ENCODE results near the gene GPI. TPM values are rescaled to one million over a fixed set of nuclear protein-coding genes. Genes with fewer than 3 reads are reported as not detected.

GPI gene
- polyA plus RNA-seq, 10 donors: 133 to 172 (median 153) TPM

DNA sequence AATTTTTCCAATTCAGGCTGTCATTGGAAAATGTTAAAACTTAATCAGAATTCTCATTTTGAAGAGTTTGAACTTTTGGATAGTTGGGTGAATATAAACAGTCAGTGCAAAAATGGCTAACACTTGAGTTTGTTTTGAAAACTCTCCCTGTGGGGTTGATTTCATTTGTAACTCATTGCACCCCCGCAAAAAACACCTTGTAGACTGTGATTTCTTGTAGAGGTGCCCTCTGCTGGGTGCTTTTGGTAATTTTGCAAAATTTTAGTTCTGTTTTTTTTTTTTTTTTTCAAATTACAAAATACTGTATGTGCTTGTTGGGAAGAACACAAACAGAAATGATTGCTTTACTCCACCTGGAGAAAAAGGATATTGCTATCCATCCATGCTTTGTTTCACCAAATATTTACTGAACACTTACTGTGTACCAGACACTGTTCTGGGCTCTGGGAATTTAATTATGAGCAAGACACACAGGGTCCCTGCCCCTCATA, 28.2 kb upstream of the GPI start:
- DNase-seq: peak; percentile 24 to 54 (median 29)

DNA sequence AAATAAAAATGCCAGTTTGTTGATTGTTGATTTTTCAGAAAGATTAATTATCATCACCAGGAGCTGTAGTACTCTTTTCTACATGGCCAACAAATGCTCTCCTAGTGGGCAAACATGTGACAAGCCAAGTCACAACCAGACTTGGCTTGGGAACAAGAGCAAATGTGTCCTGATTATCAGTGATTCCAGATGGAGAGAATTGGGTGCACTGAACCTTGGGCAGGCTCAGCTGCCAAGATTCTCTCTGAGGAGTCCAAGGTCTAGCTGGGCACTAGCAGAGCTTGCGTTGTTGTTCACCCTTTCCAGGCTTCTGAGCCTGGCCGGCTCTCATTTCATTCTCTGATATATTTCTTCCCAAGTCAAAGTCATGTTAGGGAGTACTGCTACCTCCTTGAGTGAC, 27.3 kb upstream of the GPI start:
- no peak for DNase-seq

DNA sequence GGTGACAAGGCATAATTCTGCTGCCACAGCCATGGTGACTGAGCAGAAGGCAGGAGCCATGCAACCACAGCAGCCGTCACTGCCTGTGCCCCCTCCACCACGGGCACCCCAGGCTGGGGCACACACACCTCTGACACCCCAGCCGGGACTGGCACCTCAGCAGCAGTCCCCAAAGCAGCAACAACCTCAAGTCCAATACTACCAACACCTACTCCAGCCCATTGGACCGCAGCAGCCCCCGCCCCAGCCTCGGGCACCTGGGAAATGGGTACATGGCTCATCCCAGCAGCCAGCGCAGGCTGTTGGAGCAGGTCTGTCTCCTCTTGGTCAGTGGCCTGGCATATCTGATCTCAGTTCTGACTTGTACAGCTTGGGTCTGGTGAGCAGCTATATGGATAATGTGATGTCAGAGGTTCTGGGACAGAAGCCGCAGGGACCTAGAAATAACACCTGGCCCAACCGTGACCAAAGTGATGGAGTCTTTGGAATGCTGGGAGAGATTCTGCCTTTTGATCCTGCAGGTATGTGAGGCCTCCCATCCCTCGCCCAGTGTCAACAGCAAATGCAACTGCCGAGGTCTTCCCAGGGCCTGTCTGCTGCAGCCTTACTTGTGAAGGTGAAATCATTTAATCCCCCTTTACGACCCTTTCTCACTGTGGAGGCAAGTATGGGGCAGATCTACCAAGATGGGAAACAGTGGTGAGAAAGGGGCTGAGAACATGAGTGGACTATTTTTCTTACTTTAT, 22.9 kb upstream of the GPI start:
- DNase-seq: no peak

DNA sequence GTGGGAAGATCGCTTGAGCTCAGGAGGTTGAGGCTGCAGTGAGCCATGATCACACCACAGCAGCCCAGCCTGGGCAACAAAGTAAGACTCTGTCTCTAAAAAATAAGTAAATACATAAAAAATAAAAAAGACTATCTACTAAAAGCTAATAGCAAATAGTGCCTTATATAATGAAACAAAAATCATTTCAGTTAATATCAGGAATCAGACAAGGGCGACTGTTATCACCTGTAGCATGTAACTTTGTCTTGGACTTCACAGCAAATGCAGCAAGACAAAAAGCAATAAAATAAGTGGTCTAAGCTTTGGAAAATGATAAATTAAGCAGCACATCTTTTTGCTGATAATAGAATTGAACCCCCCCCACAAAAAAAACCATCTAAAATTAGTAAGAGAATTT, 21.2 kb upstream of the GPI start:
- DNase-seq: no peak

DNA sequence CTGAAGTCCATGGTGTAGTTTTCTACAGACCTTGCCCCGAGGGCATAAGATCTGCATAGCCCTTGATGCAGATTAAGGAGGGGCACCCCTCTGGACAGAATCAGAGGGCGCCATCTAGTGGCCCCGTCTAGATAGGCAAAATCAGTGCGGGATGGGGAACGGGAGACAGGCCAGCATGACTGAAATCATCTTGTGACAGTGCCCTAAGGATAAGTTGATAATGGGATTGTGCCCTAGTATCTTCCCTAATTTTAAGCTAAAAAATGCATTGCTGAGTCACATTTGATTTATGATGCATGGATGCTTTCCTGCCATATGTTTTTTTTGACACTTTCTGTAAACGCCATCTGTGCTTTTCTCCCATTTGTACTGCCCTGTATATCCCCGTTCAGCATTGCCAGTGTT, 19.0 kb upstream of the GPI start:
- peak in 2 of 3 donors; percentile 29 to 32 for DNase-seq

DNA sequence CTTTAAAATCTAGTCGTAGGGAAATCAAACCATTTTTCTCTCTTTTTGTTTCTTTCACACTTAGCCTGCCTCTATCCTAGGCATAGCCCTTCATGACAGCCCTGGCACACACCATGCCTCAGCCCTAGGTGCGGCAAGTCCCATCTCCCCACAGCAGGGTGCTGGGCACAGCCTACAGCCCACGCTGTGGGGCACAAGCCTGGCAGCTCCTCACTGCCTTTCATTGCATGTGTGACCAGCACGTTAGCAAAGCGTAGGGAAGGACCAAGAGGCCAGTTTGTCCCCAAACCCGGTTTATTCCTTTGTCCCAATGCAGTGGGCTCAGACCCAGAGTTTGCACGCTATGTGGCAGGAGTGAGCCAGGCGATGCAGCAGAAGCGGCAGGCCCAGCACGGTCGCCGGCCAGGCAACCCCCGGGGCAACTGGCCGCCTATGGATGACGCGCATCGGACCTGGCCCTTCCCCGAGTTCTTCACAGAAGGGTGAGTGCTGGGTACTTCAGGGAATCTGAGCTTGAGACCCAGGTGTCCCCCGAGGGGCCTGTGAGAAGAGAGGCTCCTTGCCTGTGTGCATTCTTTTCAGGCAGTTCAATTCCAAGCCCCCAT, 17.3 kb upstream of the GPI start:
- no peak for DNase-seq

DNA sequence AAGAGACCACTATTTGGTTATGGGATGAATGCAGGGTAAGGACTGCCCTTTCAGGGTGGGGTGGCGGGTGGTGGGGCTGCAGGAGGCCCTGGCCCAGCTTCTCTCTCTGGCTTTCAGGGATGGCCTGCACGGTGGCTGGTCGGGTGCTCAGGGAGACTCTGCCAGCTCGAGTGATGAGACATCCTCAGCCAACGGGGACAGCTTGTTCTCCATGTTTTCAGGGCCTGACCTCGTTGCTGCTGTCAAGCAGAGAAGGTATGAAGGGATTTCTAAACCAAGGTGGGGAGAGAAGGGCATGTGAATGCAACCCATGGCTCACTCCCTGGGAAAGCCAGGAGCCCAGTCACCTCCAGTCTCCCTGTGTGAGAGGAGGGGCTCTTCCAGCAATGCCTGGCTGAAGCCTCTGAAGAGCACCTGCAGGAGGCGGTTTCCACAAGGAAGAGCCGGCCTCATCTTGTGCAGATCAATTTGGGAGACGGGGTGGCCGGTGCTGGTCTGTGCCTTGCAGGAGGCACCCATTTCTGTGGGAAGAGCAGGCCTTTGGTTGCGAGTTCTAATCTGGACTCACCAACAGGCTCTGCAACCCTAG, 16.0 kb upstream of the GPI start:
- DNase-seq: no peak

DNA sequence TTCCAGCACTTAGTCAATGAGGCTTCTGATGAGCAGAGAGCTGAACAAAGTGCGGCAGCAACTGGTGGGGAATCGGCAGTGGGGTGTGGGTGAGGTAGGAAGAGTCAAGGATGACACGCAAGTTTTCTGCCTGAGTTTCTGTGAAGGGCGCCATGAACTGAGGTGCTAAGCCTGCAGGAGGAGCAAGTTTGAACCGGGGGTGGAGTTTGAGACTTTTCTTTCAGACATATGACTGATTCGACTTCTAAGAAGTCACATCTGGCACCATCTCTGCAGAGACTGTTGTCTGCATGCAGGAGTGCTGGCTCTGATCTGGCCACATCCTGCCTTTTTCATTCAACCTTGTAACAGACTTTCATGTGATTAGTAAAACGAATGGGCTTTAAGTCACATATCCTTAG, 14.8 kb upstream of the GPI start:
- DNase-seq: no peak

DNA sequence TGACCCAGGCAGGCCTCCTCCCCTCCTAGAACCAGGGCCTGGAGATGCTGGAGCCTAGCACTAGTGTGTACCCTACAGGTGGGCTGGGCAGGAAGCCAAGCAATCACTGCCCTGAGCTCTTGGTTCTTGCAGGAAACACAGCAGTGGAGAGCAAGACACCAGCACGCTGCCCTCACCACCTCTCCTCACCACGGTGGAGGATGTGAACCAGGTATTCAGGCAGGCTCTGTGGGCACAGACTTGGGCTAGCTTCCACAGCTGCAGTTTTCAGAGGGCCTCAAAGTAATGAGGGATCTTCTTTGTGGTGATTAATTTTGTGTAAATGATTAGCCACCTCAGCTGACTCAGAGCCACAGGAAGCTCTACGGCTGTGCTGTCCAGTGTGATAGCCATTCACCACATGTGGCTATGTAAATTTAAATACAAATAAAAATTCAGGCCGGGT, 13.6 kb upstream of the GPI start:
- no peak for DNase-seq

DNA sequence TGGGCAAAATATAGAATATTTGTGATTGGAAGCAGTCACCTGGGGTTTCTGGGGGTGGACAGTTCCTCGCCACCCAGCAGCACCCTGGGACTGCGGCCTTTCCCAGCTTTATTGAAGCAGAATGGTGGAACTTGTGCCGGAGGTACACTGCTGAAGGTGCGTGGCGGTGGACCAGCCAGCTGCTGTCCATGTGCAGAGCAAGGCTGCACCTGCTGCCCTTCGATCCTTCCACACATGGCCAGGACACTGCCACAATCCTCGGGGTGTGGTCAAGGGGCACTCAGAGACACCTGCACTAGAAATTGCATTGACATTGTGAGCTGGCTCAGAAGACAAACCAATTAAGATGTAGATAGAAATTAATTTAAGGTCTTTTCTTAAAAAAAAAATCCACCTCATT, 11.4 kb upstream of the GPI start:
- no peak for DNase-seq

DNA sequence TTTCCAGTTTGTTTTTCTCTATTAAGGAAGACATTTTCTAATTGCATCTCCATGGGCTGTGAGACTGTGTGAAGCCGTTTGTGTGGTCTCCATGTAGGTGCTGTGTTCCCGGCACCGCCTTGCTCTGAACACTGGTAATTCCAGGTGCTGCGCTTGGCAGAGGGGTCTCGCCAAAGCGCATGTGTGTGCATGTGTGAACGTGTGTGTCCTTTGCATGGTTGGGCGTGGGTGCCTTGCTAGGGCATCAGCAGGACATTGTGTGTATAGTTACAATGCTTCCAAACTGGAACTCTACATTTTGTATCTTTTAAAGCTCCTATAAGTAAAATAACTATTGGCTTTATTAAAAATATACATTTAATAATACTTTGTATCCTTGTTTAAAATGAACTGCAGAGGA, 9.8 kb upstream of the GPI start:
- no peak for DNase-seq

DNA sequence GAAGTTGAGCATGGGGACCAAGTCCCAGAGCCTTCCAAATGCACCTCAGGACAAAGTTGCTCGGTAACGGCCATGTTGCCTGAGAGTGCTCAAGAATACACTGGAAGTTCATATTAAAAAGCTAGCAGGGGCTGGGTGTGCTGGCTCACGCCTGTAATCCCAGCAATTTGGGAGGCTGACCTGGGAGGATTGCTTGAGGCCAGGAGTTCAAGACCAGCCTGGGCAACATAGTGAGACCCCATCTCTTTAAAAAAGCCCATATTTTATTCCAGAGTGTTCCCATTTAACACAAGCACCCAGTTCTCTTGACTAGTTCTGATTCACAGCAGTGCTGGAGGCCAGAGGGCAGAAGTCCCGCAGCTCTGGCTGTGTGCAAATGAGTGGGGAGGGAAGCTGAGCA, 8.1 kb upstream of the GPI start:
- no peak for DNase-seq

DNA sequence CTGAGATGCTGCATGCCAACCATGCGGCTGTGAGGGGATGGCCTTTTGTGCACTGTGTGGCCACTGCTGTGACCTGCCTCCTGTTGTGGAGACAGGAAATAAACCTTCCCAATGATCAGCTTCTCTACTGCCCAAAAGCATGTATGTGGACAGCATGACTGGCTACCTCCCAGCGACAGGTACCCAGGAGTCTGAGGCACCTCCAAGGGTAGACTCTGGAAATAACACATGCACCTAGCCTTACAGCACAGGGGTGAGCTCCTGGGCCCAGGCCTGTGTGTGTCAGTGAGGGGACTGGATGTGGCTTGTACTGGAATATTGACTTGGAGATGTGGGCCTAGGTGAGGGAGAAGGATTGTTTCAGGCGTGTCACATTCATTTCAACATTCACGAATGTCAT, 7.6 kb upstream of the GPI start:
- no peak for DNase-seq

DNA sequence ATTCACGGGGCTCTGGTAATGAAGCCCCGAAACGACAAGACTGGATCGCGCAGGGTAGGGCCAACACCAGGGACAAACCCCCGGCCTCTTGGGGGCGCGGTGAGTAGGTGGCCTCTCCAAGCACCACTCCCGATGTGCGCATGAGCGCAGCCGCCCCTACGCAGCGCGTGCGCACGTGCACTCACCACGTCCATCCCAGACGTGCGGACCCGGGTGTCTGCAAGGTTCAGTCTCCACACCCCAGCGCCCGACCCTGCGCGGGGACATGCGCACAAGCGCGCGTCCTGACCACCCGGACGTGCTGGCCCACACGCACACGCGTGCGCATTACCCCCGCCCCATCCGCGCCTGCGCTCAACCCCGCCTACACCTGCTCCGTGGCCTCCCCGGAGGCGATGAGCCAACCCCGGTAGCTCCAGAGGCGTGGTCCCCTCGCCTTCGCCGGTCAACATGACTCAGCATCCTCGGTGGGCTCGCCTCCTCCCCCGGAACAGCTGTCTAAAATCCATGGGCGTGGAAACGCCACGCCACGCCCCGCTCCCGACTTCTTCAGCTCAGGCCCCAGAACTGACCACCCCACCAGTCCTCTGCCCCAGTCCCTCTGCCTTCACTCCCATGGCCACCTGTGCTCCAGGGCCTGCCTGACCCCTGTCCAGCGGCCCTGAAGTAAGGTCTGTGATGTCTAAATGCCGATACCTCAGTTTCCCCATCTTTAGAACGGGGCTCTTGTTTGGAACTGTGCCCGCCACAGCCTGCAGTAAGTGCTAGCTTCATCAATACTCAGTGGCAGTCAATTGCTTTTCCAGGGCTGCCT, 5.6 kb upstream of the GPI start:
- DNase-seq: peak; percentile 97 to 99 (median 98)

DNA sequence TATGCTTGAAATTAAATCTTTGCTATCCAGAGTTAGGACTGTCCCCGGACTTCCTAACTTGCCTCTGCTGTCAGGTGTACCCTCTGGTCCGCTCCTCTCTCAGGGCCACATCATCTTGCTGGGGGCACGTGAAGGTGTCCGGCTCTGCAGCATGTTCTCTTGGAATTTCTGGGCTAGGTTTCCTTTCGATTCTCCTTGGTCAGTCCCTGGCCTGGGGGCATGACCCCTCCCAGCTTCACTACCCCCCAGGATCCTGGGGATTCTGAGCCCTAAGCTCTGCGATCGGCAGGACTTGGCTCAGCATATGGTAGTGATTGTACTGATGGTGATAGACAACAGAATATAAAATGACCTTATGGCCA, 5.1 kb upstream of the GPI start:
- no peak for DNase-seq

DNA sequence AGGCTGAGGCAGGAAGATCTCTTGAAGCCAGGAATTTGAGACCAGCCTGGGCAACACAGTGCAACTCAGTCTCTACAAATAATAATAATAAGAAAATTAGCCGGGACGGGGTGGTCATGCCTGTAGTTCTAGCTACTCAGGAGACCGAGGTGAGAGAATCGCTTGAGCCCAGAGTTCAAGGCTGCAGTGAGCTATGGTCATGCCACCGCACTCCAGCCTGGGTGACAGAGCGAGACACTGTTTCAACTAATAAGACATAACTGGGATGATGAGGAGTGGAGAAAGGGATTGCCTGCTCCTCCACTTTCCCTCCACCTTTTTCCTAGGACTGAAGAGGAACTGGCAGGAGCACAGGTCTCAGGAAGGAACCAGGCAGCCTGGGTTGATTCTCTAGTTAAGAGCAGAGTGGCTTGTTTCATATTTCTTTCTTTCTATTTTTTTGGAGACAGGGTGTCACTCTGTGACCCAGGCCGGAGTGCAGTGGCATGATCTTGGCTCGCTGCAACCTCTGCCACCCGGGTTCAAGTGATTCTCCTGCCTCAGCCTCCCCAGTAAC, 4.6 kb upstream of the GPI start:
- no peak for DNase-seq

DNA sequence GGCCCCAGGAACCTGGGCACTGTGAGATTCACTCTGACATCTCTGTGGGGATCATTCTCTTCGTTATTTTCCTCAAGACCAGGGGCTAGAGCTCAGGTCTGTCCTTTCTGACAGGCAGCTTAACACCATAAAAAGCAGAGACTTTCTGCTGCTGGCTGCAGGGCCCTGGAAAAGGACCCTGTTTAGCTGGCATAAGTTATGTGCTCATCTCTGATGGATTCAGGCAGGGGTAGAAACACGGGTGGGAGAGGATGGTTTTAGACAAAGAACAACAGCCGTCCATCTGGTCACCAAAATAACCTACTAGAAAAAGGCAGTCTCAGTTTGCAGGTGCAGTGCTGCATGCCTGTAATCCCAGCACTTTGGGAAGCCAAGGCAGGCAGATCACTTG, 2.3 kb upstream of the GPI start:
- no peak for DNase-seq

DNA sequence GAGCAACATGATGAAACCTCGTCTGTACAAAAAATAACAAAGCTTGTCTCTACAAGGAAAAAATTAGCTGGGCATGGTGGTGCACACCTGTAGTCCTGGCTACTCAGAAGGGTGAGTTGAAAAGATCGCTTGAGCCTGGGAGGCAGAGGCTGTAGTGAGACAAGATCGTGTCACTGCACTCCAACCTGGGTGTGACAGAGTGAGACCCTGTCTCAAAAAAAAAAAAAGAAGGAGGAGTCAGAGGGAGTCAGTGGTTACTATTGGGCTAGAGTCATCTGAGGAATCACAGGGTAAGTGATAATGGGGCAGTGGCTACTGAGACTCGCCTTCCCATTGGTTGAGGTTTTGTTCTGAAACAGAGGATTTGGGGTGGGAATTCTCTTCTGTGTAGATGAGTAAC, 1.9 kb upstream of the GPI start:
- DNase-seq: no peak

DNA sequence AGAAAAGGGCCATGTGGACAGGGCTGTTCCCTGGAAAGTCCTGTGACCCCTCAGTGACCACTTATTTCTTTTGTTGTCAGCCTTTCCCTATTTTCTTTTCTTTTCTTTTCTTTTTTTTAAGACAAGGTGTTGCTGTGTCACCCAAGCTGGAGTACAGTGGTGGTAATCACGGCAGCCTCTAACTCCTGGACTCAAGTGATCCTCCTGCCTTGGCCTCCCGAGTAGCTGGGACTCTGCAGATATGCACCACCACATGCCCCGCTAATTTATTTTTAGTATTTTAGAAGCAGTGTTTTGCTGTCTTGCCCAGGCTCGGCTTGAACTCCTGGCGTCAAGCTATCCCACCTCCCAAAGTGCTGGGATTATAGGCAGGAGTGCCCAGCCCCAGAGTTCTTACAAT, 1.1 kb upstream of the GPI start:
- no peak for DNase-seq

DNA sequence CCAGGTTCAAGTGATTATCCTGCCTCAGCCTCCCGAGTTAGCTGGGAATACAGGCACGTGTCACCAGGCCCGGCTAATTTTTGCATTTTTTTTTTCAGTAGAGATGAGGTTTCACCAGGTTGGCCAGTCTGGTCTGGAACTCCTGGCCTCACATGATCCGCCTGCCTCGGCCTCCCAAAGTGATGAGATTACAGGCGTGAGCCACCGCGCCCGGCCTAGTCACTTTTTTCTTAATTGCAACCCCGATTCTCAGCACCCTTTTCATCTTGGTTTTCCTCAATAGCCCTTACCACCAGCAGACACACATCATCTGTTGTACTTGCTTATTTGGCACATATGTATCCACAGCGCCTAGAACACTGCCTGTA, 550 bp upstream of the GPI start:
- no peak for DNase-seq

DNA sequence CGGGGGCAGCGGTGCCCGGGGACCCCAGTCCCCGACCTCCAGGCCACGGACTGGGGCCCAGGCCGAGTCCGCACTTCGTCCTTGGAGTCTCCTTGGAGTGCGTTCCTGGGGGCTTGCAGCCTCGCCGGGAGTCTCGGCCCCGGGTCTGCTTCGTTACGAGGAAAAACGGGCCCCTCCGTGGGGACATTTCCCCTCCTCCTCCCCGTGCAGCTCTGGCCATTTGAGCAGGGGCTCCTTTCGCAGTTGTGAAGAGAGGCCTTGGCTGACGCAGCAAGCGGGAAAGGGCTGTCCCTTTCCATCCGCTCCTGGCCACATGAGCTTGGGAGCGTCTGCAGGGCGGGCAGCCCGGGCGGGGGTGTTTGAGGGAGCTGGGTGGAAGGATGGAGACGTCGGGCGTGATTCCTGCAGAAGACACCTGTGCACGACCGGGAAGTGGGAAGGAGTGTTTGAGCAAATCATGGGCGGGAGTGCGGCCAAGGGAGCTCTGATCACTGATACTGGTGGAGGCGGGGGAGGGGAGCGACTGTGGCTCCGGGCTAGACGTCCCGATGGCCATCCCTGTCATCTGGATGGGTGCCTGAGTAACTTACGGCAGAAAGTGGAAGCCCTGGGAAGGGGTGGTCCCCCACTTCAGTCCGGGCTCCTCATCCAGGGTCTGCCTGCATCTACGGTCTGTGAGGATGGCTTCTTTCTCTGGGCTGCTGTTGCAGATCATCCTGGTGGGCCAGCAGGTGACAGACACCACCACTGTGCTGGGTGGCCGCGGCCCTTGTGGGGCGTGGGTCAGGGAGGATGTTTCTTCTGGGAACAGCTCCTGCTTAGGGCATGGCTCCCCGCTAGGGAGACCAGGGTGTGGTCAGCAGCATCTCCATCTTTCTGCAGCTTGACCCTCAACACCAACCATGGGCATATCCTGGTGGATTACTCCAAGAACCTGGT, 736 bp downstream of the GPI start:
- peak in 2 of 3 donors; percentile 27 to 75 for DNase-seq
